SW480 (cell line): ENCODE measurements around the gene SLC35F4.

Source experiments
- DNase-seq: peaks from one replicate; pipeline ENCODE4 v3.0.0-alpha.2; 2016; ENCODE audit warnings: low spot score

Gene SLC35F4

DNA sequence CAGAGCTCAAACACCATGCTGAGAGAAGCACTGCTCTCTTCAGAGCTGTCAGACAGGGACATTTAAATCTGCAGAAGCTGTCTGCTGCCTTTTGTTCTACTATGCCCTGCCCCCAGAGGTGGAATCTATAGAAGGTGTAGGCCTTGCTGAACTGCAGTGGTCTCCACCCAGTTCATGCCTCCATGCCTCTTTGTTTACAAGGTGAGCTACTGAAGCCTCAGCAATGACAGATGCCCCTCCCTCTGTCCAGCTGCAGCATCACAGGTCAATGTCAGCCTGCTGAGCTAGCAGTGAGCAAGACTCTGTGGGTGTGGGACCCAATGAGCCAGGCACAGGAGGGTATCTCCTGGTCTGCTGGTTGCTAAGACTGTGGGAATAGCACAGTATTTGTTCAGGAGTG lies 346.8 kb downstream of the SLC35F4 start:
- no peak for DNase-seq
